ENCODE measurements around the gene FABP6. TPM values are rescaled to one million over a fixed set of nuclear protein-coding genes. Genes with fewer than 3 reads are reported as not detected.

FABP6 gene, protein sequence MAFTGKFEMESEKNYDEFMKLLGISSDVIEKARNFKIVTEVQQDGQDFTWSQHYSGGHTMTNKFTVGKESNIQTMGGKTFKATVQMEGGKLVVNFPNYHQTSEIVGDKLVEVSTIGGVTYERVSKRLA
- 1 to 10 TPM in 1 of 2 donors, under 1 TPM in 1; 0.94 to 1.5 TPM for total RNA-seq
- 4.0 TPM for polyA plus RNA-seq (ENCODE audit: insufficient read depth, low read depth, low replicate concordance)
- long read RNA-seq, donor 1, partial matches to known transcripts = 0 of 1 reads
- long read RNA-seq, donor 1, other reads (novel, unspliced or antisense) = 0 of 1 reads
- long read RNA-seq, donor 2 = 0 reads

DNA sequence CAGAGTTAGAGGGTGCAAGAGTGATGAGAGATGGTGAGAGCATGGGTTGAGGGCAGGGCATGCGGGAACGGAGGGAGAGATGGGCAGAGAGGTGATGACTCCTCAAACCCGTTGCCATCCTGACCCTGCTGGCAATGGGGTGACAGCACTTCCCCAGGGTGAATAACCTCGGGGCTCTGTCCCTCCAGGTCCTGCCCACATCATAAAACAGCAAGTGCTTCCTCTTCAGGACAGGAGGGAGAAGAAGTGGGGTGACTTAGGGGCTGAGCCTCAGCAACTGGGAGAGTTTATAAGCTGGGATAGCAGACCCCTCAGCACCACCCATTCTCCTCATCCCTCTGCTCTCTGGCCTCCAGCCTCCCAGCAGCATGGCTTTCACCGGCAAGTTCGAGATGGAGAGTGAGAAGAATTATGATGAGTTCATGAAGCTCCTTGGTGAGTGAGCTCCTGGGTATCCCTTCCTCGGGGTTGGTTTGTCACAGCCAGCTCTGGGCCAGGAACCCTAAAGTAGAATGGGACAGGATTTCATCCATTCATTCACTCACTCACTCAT, at the start of gene FABP6:
Gene FABP6, plus strand, starts transcription at position 317 of the 553 bp plus-strand sequence. Its CDS starts 52 bp downstream, at position 369.
- Histone ChIP-seq H3K4me3 (no peak within 1 kb of the TSS), H3K27me3 (no peaks in the 10 kb centered on the region), H3K36me3 (ENCODE audit: low read depth, missing control alignments) (no peaks in the 10 kb centered on the region), H3K9me3 (no peaks in the 10 kb centered on the region), H3K27ac (no peak within 1 kb of the TSS), H3K4me1 (no peaks in the 10 kb centered on the region)
- WGBS, 2 donors = 75 to 76% methylated on average over 7 of the region's 7 CpGs
- no peak for DNase-seq
- TF ChIP-seq POLR2A (IDR thresholded peaks at IDR 0.05) = no peak
- TF ChIP-seq, protein P1, sequence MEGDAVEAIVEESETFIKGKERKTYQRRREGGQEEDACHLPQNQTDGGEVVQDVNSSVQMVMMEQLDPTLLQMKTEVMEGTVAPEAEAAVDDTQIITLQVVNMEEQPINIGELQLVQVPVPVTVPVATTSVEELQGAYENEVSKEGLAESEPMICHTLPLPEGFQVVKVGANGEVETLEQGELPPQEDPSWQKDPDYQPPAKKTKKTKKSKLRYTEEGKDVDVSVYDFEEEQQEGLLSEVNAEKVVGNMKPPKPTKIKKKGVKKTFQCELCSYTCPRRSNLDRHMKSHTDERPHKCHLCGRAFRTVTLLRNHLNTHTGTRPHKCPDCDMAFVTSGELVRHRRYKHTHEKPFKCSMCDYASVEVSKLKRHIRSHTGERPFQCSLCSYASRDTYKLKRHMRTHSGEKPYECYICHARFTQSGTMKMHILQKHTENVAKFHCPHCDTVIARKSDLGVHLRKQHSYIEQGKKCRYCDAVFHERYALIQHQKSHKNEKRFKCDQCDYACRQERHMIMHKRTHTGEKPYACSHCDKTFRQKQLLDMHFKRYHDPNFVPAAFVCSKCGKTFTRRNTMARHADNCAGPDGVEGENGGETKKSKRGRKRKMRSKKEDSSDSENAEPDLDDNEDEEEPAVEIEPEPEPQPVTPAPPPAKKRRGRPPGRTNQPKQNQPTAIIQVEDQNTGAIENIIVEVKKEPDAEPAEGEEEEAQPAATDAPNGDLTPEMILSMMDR (IDR thresholded peaks at IDR 0.05) = no peak
- intact Hi-C loops (cut with DNase I; ENCODE audit: low total_unique reads) = no loop called here

DNA sequence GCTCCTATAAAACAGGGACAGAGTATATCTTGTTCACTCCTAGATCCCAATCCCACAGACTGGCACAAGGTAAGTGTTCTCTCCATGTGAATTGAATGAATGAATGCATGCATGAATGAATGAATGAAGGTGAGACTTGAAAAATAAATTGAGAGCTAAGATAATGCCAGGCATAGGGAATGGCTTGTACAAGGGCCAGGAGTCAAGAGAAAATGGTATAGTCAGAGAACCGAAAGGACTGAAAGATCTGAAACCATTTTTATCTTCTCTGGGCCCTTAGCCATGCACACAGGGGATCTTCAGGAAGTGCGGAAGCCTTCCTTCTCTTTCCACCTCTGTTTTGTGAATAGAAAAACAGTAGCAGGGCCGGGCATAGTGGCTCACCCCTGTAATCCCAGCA, 48.4 kb upstream of the FABP6 start:
- 65 to 85% methylated on average over 3 of the region's 3 CpGs for WGBS, 2 donors
- Histone ChIP-seq H3K4me1 (peaks cover 5% of the 10 kb centered on the region), H3K27ac (no peak overlapping the region), H3K27me3 (no peaks in the 10 kb centered on the region), H3K4me3 (no peak overlapping the region), H3K9me3 (no peaks in the 10 kb centered on the region), H3K36me3 (ENCODE audit: low read depth, missing control alignments) (no peaks in the 10 kb centered on the region)
- intact Hi-C loops (cut with DNase I; ENCODE audit: low total_unique reads) = no loop called here
- TF ChIP-seq, protein P1 (IDR thresholded peaks at IDR 0.05) = no peak
- TF ChIP-seq POLR2A (IDR thresholded peaks at IDR 0.05) = no peak
- DNase-seq = no peak

DNA sequence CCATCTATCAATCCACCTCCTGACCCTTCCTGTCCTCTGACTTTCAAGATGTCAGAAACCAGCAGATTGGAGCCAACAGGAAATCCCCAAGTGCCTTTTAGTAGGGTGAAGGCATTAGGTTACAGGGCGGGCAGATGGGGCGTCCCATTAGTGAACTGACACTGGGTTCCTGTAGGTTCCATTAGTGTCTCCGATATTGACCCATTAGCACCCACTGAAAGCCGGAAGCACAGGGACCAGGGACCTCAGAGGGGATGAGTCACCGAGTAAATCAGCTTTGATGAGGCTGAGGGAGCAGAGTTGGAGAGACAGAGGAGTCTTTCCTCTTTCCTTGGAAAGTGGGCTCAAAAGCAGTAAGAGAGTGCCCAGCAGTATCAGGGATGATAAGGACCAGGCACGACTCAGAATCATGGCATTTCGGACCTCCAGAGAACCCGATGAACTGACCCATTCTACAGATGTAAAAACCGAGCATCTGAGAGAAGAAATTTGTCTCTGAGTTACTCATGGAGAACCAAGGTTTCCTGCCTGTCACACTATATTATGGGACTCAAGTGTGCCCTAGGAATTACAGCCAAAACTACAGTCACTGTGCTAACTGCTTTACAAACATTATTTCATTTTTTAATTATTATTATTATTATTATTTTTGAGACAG, 47.2 kb upstream of the FABP6 start:
- Histone ChIP-seq H3K27me3 (no peaks in the 10 kb centered on the region), H3K27ac (no peak overlapping the region), H3K4me1 (peaks cover 3% of the 10 kb centered on the region), H3K4me3 (no peak overlapping the region), H3K9me3 (no peaks in the 10 kb centered on the region), H3K36me3 (ENCODE audit: low read depth, missing control alignments) (no peaks in the 10 kb centered on the region)
- no peak for TF ChIP-seq POLR2A (IDR thresholded peaks at IDR 0.05)
- TF ChIP-seq, protein P1 (IDR thresholded peaks at IDR 0.05) = no peak
- intact Hi-C loops (cut with DNase I; ENCODE audit: low total_unique reads) = no loop called here
- no peak for DNase-seq
- 89 to 90% methylated on average over 9 of the region's 9 CpGs for WGBS, 2 donors

DNA sequence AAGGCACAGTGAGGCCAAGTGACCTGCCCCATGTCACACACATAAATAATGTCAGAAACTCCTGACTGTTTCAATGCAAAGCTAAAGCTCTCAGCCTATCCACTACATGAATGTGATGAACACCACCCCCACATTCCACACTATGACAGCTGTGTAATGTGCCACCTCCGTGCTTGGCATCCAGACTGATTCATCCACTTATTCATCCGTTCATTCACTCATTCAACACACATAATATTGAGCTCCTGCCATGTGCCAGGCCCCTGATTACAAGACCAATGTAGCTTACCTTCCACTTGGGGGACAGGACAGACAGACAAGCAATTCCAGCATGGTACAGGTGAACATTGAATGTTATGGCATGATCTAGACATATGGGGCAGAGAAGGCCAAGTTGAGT, 46.2 kb upstream of the FABP6 start:
- Histone ChIP-seq H3K4me1 (peaks cover 7% of the 10 kb centered on the region), H3K27me3 (no peaks in the 10 kb centered on the region), H3K27ac (no peak overlapping the region), H3K36me3 (ENCODE audit: low read depth, missing control alignments) (no peaks in the 10 kb centered on the region), H3K4me3 (no peak overlapping the region), H3K9me3 (no peaks in the 10 kb centered on the region)
- no peak for DNase-seq
- intact Hi-C loops (cut with DNase I; ENCODE audit: low total_unique reads) = no loop called here
- WGBS, 2 donors = 73 to 75% methylated on average over 2 of the region's 2 CpGs
- TF ChIP-seq, protein P1 (IDR thresholded peaks at IDR 0.05) = no peak
- TF ChIP-seq POLR2A (IDR thresholded peaks at IDR 0.05) = no peak

Measured in testis (tissue), 5 donors.